Testis (tissue), 2 donors: Measurements from ENCODE around the gene ECM1.

ENCODE experiments used
- CTCF ChIP-seq, 3 experiments: fragments of 450-650 bp in 2 of 3; fragments of 200-600 bp in 1 of 3; sonication (generic) in 1 of 3; IDR thresholded peaks; one replicate each; pipeline ENCODE4 v1.5.1; 2016 to 2019; ENCODE audit warnings: antibody characterized with exemption in 3 of 3, mild to moderate bottlenecking in 2 of 3, moderate library complexity in 1 of 3
- POLR2A ChIP-seq: fragments of 450-650 bp; IDR thresholded peaks from one replicate; pipeline ENCODE4 v1.6.1; 2017; ENCODE audit warnings: antibody characterized with exemption, mild to moderate bottlenecking, moderate library complexity

GRCh38 chr1:150532860-150533259 is 25.0 kb downstream of the ECM1 start:
- TF ChIP-seq CTCF (IDR thresholded peaks at IDR 0.05) (no peak), POLR2A (no peak)
